Hypothalamus (tissue), 51 donors: ENCODE measurements around the gene PCBP1.
"Not testable (repeated sequence)": the region's sequence is repeated elsewhere in the genome, so short reads cannot be mapped to it uniquely, and the experiment has no call there.

Experiments
- DNase-seq, 51 donors: peaks; one replicate each; lab custom pipeline; 2025; lab: John Stamatoyannopoulos, UW

PCBP1 gene

GRCh38 chr2:70095720-70096670 lies 8.7 kb downstream of the PCBP1 start:
- DNase-seq = no peak

DNA sequence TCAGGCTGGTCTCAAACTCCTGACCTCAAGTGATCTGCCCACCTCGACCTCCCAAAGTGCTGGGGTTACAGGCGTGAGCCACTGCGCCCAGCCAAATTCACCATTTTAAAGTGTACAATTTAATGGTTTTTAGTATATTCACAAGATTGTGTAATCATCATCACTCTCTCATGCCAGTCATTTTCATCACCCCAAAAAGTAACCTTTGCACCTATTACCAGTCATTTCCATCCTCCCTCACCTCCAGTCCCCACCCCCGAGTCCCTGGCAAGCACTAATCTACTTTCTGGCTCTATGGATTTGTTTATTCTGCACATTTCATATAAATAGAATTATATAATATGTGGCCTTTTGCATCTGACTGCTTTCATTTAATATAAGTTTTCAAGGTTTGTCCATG lies 10.8 kb downstream of the PCBP1 start:
- DNase-seq = no peak

DNA sequence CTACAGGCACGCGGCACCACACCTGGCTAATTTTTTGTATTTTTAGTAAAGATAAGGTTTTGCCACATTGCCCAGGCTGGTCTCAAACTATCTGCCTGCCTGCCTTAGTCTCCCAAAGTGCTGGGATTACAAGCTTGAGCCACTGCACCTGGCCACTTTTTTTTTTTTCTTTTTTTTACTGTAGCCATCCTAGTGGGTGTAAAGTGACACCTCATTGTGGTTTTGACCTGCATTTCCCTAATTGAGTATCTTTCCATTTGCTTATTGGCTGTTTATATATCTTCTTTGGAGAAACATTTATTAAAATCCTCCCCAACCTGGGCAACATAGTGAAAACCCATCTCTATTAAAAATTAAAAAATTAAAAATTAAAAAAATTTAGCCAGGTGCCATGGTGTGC lies 12.0 kb downstream of the PCBP1 start:
- no peak for DNase-seq

GRCh38 chr2:70101174-70101573 lies 13.9 kb downstream of the PCBP1 start:
- no peak for DNase-seq

DNA sequence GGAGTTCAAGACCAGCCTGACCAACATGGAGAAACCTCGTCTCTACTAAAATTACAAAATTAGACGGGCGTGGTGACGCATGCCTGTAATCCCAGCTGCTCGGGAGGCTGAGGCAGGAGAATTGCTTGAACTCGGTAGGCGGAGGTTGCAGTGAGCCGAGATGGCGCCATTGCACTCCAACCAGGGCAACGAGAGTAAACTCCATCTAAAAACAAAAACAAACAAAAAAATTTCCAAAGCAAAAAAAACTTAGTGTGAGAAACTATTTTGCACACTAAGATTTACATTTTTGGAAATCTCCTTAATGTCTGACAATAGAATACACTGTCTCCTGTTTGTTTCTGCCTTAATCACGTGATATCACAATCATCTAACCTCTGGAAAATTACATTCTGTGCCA lies 14.4 kb downstream of the PCBP1 start:
- DNase-seq = not testable (repeated sequence)

DNA sequence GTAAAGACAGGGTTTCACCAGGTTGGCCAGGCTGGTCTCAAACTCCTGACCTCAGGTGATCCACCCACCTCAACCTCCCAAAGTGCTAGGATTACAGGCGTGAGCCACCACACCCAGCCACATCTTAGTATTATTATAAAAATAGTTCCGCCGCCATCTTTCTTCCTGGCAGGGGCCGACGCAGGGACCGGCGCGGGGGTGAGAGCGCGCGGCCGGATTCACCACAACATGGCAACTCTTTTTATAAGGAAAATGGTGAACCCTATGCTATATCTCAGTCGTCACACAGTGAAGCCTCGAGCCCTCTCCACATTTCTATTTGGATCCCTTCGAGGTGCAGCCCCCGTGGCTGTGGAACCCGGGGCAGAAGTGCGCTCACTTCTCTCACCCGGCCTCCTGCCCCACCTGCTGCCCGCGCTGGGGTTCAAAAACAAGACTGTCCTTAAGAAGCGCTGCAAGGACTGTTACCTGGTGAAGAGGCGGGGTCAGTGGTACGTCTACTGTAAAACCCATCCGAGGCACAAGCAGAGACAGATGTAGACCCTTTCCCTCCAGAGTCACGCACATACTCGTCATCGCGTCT lies 15.1 kb downstream of the PCBP1 start:
- not testable (repeated sequence) for DNase-seq

DNA sequence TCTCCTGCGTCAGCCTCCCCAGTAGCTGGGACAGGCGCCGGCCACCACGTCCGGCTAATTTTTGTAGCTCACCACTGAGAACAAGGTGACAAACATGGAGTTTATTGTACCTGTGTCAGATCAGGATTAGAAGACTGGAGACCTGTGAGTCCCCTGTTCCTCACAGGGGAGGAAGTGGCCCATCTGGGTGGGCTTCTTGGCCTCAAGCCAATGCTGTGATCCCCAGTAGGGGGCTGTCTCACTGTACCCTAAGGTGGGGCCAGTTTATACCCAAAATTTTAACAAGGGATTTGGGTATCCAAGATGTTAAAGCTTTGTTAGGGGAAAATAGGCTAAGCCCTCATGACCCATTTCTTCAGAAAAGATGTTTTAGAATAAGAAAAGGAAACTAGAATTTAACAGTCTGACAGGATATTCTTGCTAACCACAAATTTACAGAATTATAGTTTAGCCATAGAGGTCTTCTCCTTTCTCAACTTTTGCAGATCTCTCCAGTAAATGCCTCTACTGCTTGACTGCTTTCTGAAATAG lies 16.3 kb downstream of the PCBP1 start:
- no peak for DNase-seq

DNA sequence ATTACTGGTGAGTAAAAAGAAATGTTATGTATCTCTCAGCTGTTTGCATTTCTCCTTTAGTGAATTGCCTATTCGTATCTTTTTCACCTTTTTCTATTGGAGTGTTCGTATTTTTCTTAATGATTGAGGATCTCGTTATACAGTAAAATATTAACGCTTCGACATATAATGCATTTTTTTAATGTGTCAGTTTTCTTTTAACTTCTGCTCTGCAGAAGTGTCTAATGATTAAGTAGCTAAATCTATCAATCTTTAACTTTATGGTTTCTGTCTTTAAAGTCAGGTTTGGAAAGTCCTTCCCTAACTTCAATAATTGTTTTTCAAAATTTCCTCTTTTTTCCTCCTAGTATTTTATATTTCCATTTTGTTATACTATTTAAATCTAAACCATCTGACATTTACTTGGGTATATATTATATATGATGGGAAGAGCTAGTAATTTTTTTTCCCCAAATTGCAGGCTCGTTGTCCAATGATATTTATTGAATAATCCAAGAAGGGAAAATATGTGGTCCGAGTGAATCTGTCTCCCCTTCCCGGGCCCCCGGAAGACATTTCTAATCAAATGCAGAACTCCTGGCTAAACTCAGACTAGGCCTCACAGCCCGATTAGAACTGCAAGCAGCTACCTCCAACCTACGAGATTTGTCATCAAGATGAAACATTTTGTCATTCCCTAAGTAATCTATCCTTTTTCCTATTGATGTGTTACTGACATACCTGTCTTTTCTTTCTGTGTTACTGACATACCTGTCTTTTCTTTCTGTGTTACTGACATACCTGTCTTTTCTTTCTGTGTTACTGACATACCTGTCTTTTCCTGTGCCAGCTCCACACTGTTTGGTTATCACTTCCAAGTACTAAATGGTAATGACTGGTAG lies 17.2 kb downstream of the PCBP1 start:
- DNase-seq = peak in 8 of 51 donors; percentile 9 to 40 (median 19)

- not testable (repeated sequence) for DNase-seq
Measured at GRCh38 chr2:70106138-70106537, 18.9 kb downstream of the PCBP1 start.

DNA sequence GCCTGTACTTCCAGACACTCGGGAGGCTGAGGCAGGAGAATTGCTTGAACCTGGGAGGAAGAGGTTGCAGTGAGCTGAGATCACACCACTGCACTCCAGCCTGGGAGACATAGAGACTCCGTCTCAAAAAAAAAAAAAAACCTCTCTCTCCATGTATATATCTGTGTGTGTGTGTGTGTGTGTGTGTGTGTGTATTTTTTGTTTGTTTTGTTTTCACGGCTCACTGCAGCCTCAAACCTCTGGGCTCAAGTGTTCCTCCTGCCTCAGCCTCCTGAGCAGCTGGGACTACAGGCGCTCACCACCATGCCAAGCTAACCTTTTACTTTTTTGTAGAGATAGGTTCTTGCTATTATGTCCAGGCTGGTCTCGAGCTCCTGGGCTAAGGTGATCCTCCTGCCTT lies 23.1 kb downstream of the PCBP1 start:
- not testable (repeated sequence) for DNase-seq

DNA sequence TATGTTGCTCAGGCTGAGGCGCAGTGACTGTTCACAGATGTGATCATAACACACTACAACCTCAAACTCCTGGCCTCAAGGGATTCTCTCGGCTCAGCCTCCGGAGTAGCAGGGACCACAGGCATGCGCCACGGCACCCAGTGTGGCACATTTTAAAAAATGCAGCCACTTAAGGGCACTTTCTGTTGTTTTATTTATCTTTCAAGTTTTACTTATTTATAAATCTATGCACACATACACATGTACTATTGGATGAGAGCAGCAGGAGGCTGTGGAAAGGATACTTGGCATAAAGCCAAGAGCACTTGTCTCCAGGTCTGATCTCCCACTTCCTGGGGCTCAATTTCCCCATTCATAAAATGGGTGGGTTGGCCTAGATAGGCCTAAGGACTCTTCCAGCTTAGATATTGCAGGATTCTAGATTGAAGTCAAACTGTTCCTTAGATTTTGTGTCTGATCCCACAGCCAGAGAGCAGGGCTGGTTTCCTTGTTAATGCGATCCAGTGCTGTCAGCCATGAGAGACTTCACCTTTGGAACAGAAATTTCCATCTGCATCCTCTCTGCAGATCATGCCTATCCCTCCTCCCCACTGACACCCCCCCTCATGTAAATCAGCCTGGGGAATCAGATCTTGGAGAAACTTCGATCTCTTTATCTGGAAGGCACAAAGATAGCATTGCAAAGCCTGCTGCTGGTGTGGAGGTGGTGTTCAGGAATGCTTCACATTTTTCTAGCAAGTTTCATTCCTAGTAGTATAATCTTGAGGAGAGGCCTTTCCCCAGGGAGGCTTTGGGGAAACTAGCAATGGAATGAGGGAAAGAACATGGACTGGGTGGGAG lies 24.7 kb downstream of the PCBP1 start:
- no peak for DNase-seq

DNA sequence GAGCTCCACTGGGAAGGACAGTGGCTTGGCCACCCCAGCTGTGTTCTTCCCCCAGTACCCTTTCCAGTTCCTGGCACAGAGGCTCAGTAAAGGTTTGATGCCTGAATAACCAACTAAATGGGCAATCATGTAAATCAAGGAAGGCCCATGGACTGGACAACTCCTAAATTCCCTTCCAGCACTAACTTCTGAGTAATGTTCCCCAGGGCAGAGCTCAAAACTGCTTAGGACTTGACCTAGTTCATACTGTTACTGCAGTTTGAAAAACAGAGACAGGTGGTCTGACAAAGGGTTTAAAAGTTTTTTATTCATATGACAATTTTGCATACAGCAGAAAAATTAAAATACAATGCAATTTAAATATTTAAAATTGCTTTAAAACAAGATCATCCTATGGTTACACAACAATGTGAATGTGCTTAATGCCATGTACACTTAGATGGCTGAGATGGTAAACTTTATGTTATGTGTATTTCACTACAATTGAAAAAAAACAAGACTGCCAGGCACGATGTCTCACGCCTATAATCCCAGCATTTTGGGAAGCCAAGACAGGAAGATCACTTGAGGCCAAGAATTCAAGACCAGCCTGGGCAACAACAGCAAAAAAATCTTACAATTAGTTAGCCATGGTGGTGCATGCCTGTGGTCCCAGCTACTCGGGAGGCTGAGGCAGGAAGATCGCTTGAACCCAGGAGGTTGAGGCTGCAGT lies 26.2 kb downstream of the PCBP1 start:
- DNase-seq = no peak

DNA sequence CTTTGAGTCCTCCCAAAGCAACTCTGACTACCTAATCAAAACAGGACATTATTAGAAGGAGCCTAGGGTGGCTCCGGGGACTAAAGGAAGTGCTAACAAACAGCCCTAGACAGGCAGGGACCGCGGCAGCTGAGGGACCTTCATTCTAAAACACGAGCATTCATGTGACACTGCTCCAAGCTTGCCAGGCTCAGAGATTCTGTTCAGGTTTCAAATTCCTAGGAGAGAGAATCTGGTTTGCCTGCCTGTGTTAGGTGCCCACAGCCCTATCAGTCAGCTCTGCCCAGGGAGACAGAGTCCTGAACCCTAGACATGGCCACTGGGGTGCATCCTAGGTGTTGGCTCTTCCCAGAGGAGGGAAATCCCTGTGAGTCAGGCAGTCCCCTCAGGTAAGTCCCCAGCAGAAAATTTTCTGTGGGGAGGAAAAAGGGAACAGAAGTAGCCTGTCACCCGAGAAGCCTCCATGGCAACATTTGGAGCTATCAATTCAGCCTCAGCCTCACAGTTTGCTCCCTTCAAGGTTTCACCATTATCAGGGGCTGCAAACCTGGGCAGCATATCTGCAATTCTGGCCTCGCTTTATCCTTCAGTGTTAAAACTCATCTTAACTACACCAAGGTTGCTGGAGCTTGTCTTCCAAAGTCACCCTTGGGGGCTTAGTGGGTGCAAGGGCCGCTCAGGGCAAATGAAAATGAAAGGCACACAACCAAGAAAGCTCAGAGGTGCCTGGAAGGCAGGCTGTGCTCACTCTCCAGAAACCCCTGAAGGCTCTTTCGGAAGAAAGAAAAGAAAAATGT lies 28.6 kb downstream of the PCBP1 start:
- DNase-seq = peak in 7 of 51 donors; percentile 14 to 37 (median 28)

- DNase-seq = peak in 2 of 51 donors; percentile 33 to 47
Measured at GRCh38 chr2:70116936-70117552, 29.8 kb downstream of the PCBP1 start.

DNA sequence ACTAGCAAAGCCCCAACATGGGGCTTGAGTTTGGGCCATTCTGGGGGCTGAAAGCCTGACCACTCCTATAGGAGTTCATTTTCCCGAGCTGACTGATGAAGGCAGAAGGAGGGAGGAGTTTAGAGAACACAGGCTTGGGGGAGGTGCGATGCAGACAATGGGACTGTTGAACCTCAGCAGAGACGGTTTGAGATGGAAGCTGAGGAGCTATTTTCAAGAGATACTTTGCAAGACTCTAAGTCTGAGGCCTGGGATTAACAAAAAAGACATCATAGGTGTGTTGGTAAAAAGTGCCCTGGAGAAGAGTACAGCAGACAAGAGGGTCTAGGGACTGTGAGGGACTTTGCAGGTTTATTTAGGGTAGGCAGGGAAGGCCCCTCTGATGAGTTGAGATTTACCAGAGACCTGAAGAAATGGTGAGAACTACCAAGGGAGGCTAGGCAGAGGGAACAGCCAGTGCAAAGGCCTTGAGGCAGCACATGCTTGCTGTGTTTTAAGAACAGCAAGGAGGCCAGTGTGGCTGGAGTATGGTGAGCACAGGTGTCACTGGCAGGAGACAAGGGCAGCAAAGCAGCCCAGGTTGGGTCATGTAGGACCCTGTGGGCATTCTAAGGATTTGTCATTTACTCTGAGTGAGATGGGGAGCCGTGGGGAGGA lies 31.6 kb downstream of the PCBP1 start:
- peak in 25 of 51 donors; percentile 12 to 76 (median 41) for DNase-seq

GRCh38 chr2:70121627-70122372 lies 34.5 kb downstream of the PCBP1 start:
- no peak for DNase-seq

DNA sequence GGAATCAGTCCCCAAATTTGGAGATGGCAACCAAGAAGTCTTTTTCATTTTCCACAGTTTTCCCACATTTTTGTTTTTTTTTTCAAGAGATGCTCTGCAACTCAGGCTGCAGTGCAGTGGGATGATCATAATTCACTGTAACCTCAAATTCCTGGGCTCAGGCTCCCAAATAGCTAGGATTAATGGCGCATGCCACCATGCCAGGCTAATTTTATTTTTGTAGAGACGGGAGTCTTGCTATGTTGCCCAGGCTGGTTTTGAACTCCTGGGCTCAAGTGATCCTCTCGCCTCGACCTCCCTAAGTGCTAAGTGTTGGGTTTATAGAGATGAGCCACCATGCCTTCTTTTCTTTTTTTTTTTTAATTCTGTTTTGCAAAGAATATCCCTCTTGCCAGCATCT lies 35.2 kb downstream of the PCBP1 start:
- DNase-seq = no peak
